AG04449 (cell line): Measurements from ENCODE around the gene TFIP11.

ENCODE experiments used
- CTCF ChIA-PET: fragments of 350-600 bp; formaldehyde crosslinking; extraction: SDS; loops from one replicate; lab custom pipeline; 2021; ENCODE audit warnings: antibody characterized with exemption; lab: Yijun Ruan, JAX
- POLR2A ChIA-PET: fragments of 400-600, 350-600 bp; formaldehyde crosslinking; extraction: SDS; loops from one replicate; lab custom pipeline; 2020; ENCODE audit warnings: antibody characterized with exemption, inconsistent platforms; lab: Yijun Ruan, JAX
- DNase-seq: peaks from one replicate; pipeline ENCODE4 v3.0.0-alpha.2; 2010; ENCODE audit warnings: low read depth, low spot score
- H3K4me3 ChIP-seq: 2 replicates; pipeline ENCODE4 v1.5.1; 2011; ENCODE audit warnings: low read depth, mild to moderate bottlenecking, control low read depth, low read length
- TF ChIP-seq, protein P1 (sequence below): IDR thresholded peaks from one replicate; pipeline ENCODE4 v1.5.1; 2011; ENCODE audit warnings: mild to moderate bottlenecking, moderate library complexity, low read length, control low read depth, inconsistent platforms; ENCODE audit not compliant: insufficient read depth; ENCODE audit errors: missing control alignments

Gene TFIP11

DNA sequence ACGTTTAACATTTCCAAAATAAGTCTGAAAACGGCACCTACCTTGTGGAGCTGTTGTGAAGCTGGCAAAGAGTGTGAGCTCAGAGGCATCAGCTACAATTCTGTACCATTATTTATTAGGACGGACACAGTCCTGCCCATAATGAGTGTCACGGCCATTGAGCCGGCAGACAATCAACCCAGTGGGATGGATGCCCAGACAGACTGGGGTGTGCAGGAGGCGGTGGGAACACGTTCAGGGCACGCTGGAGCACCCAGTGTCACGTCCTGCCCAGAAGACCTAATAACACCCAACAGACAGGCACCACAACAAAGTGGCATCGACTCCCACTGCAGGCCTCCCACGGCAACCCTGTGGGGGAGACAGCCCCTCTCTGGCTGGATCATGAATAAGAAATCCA is 43.2 kb upstream of the TFIP11 start:
- ChIA-PET POLR2A (no interaction called here), CTCF (interaction anchor here (1.0 to 1.1 kb wide), 2 partner anchors 10 to 37 kb away, joined by 3 read pairs; no protein-coding TSS in a partner anchor)
- no peak overlapping the region for H3K4me3 ChIP-seq
- DNase-seq, result no peak
- TF ChIP-seq, protein P1, sequence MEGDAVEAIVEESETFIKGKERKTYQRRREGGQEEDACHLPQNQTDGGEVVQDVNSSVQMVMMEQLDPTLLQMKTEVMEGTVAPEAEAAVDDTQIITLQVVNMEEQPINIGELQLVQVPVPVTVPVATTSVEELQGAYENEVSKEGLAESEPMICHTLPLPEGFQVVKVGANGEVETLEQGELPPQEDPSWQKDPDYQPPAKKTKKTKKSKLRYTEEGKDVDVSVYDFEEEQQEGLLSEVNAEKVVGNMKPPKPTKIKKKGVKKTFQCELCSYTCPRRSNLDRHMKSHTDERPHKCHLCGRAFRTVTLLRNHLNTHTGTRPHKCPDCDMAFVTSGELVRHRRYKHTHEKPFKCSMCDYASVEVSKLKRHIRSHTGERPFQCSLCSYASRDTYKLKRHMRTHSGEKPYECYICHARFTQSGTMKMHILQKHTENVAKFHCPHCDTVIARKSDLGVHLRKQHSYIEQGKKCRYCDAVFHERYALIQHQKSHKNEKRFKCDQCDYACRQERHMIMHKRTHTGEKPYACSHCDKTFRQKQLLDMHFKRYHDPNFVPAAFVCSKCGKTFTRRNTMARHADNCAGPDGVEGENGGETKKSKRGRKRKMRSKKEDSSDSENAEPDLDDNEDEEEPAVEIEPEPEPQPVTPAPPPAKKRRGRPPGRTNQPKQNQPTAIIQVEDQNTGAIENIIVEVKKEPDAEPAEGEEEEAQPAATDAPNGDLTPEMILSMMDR, result no peak

DNA sequence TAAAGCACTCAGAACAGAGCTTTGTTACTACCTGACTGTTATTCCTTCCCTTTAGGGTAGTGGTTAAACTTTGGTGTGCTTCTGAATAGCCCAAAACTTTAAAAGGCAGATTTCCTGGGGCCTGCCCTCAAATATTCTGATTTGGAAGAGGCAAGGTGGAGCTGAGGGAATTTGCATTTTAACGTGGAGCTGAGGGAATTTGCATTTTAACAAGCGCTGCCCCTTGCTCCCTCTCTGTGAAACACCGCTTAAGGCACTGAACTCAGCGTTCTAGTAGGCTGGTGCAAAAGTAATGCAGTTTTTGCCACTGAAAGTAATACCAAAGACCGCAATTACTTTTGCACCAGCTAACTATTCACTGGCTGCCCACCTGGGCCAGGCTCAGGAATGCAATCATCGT is 42.7 kb upstream of the TFIP11 start:
- TF ChIP-seq, protein P1, result no peak
- H3K4me3 ChIP-seq, result no peak overlapping the region
- CTCF ChIA-PET, result interaction anchor here (0.7 to 1.5 kb wide), 4 partner anchors 8 to 37 kb away, joined by 3 read pairs; no protein-coding TSS in a partner anchor
- POLR2A ChIA-PET, result no interaction called here
- no peak for DNase-seq

DNA sequence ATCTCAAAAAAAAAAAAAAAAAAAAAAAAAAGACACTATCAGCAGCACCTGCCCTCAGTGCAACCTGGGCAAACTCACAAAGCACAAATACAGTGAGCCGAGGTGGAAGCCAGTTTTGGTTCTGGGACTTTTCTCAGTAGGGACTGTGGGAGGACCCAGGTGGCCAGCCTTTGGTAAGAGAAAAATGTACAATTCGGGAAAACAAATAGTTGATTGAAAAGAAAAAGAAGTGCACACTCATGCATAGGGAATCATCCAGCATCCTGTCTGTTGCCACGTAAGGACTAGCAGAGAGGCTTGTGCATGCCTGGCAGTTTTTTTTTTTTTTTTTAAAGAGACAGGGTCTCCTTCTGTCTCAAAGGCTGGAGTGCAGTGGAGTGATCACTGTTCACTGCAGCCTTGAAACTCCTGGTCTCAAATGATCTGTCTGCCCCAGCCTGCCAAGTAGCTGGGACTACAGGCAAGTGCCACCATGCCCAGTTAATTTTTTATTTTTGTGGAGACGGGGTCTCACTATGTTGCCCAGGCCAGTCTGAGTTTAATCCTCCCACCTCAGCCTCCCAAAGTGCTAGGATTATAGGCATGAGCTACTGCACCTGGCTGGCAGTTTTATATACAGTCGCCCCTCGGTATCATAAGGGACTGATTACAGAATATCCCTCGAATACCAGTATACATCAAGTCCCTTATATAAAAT is 40.9 kb upstream of the TFIP11 start:
- POLR2A ChIA-PET, result no interaction called here
- CTCF ChIA-PET, result interaction anchor here (0.7 to 0.8 kb wide), 2 partner anchors 112 to 647 kb away, joined by 3 to 4 read pairs; no protein-coding TSS in a partner anchor
- DNase-seq, result peak; percentile 62

DNA sequence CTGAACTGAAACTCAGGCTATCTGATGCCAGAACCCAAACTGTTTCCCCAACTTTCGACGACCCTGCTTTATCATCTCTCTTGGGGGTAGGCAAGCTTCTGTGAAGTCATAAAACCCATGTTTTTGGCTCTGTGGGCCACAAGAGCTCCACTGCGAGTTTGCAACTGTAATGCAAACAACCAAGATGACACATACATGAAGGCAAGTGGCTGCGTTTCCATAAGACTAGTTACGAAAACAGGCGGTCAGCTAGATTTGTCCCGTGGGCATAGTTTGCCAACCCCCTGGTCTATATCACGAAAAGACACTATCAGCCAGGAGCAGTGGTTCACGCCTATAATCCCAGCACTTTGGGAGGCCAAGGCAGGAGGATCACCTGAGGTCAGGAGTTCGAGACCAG is 40.2 kb upstream of the TFIP11 start:
- TF ChIP-seq, protein P1, result no peak

More for the DNA sequence above, 40.9 kb upstream of the TFIP11 start:
- no peak overlapping the region; the same call in 1 of the 2 replicates for H3K4me3 ChIP-seq
- TF ChIP-seq, protein P1, result no peak

DNA sequence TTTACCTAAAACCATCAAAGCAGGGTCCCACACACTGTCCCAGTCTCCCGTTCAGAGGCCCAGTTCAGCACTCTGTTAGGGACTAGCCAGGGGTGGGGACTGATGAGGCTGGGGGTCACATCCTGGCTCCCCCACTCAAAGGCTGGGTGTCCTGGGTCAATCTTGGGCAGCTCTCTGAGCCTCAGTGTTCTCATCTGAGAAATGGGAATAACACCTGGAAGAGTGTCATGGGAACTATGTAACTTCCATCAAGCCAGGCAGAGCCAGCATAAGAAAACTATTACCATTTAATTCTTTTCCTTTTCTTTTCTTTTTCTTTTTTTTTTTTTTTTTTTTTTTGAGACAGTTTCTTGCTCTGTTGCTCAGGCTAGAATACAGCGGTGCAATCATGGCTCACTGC is 39.3 kb upstream of the TFIP11 start:
- CTCF ChIA-PET, result interaction anchor here (0.8 to 2.0 kb wide), 4 partner anchors 13 to 154 kb away, joined by 3 to 13 read pairs (median 4); no protein-coding TSS in a partner anchor
- POLR2A ChIA-PET, result no interaction called here
- no peak overlapping the region for H3K4me3 ChIP-seq
- TF ChIP-seq, protein P1, result no peak
- DNase-seq, result no peak

More for the DNA sequence above, 40.2 kb upstream of the TFIP11 start:
- ChIA-PET POLR2A (no interaction called here), CTCF (no interaction called here)
- no peak for DNase-seq
- no peak overlapping the region for H3K4me3 ChIP-seq

DNA sequence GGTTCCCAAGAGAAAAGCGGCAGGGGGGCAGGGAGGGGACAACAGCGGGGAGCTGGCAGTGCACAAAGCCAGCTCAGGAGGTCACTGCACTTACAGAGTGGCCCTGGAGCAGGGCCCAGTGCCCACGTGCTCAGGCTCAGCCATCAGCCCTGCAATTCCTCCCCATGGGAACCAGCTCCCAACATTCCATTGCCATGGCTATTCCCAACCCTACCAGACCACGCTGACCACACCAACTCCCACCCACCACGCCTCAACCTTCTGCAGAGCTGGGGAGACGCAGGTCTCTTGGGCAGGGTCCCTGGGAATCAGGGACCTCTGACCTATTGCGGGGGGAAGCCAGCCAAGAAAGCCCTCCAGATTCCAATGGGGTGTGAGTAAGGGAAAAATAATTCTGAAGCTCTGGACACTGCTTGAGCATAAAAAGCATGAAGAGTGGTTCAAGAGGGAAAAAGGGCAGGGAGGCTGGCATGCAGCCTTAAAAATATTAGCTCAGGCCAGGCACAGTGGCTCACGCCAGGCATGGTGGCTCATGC is 38.3 kb upstream of the TFIP11 start:
- DNase-seq, result peak; percentile 51
- H3K4me3 ChIP-seq, result no peak overlapping the region
- TF ChIP-seq, protein P1, result no peak
- ChIA-PET POLR2A (interaction anchor here (0.6 to 0.8 kb wide), 2 partner anchors 122 to 134 kb away, joined by 3 to 4 read pairs; no protein-coding TSS in a partner anchor), CTCF (interaction anchor here (0.8 to 2.0 kb wide), 5 partner anchors 12 to 153 kb away, joined by 3 to 13 read pairs (median 4); no protein-coding TSS in a partner anchor)
